ENCODE measurements around the gene PRPF40A. TPM values are rescaled to one million over a fixed set of nuclear protein-coding genes. Genes with fewer than 3 reads are reported as not detected.

Gene PRPF40A
- total and polyA plus RNA-seq, 2 of the 13 experiments (the other 11 are each of a cell fraction or from before 2014, with no cell fraction given), result 146 to 207 TPM

- peak; percentile 91 for TF ChIP-seq ZNF761 (CRISPR knock-in tag; conservative IDR thresholded peaks at IDR 0.05)
- TF ChIP-seq ZBED4 (CRISPR knock-in tag; IDR thresholded peaks at IDR 0.05; ENCODE audit: borderline replicate concordance), result no peak; the same call in 1 of the 2 replicates
- peak; percentile 84 for TF ChIP-seq BRD4 (CRISPR knock-in tag; IDR thresholded peaks at IDR 0.05)
- peak; percentile 98 for TF ChIP-seq POLR2G (IDR thresholded peaks at IDR 0.05; ENCODE audit: low read depth, low read length)
- no peak for TF ChIP-seq MED8 (CRISPR knock-in tag; IDR thresholded peaks at IDR 0.05; ENCODE audit: insufficient replicate concordance)
- TF ChIP-seq FLYWCH1 (CRISPR knock-in tag; IDR thresholded peaks at IDR 0.05), result no peak
- TF ChIP-seq JARID2 (CRISPR knock-in tag; IDR thresholded peaks at IDR 0.05; ENCODE audit: insufficient replicate concordance), result no peak
- peak; percentile 96 for TF ChIP-seq NRL (CRISPR knock-in tag; IDR thresholded peaks at IDR 0.05; ENCODE audit: borderline replicate concordance)
- peak; percentile 99 for TF ChIP-seq ZFY (CRISPR knock-in tag; IDR thresholded peaks at IDR 0.05)
- TF ChIP-seq RNF2 (conservative IDR thresholded peaks at IDR 0.05; ENCODE audit: low read depth), result peak; percentile 46; the same call in 1 of the 2 replicates
- no peak for TF ChIP-seq ZNF616 (CRISPR knock-in tag; IDR thresholded peaks at IDR 0.05; ENCODE audit: low read depth)
- peak; percentile 71; the same call in 1 of the 2 replicates for TF ChIP-seq ZNF451 (CRISPR knock-in tag; IDR thresholded peaks at IDR 0.05)
- peak; percentile 74 for TF ChIP-seq MYPOP (CRISPR knock-in tag; IDR thresholded peaks at IDR 0.05)
- TF ChIP-seq NFE2 (CRISPR knock-in tag; IDR thresholded peaks at IDR 0.05), result no peak
- TF ChIP-seq ZNF556 (CRISPR knock-in tag; IDR thresholded peaks at IDR 0.05; ENCODE audit: borderline replicate concordance), result peak; percentile 87
- no peak for TF ChIP-seq ARID3A (IDR thresholded peaks at IDR 0.05; ENCODE audit: low read depth, low read length)
- no peak for TF ChIP-seq XBP1 (CRISPR knock-in tag; IDR thresholded peaks at IDR 0.05)
- TF ChIP-seq HMGXB3 (CRISPR knock-in tag; IDR thresholded peaks at IDR 0.05; ENCODE audit: borderline replicate concordance), result peak; percentile 100
These were observed at the start of gene PRPF40A (continued) for GRCh38 chr2:152717228-152718075.

Measured in HepG2 (cell line).